ENCODE measurements around the gene WNT7B. TPM values are rescaled to one million over a fixed set of nuclear protein-coding genes. Genes with fewer than 3 reads are reported as not detected.

The WNT7B gene
- total RNA-seq, 1 donor from 2014 or later, result 14.2 TPM

DNA sequence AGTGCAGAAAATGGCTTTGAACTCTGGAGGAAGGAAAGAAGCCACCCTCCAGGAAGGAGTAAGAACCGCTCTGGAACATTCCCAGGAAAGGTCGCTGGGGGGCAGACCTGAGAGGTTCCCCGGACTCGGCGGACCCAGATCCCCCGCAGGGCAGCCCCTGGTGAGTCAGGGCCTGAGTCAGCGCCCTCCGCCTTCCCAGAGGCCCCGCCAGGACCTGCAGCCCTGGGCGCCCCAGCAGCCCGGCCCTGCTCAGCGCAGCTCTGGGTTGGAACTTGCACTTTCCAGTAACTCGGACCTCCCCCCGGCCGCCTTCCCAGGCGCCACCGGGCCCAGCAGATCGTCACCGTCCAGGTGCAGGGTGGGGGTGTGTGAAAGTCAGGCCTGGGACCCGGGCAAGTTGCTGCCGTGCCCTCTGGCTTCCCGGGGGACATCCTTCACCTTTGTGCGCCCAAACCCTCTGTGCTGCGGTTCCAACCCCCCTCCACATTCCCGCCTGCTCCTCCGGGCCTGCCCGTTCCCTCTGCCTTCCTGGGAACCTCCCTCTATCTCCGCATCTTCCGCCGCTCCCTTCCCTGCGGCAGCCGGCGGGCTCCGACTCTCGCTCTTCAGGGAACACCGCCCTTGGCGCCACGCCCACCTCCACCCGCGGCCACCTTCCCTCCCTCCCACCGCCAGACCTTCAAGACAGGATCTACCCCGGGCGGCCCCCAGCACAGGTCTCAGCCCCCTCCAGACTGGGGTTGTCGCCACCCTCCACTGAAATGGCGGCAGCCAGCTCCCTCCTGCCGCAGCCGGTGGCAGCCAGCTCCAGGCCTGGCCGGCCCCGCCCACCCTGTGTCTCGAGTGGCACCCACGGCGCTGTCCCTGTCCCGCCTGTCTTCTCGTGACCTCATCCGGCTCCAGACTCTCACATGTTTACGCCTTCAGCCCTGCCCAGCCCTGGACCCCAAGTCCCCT lies 36.8 kb upstream of the WNT7B start:
- peaks cover 25% of the 10 kb centered on the region for H3K27me3 Mint-ChIP-seq (ENCODE audit: low read depth)
- H3K4me3 Mint-ChIP-seq, result peak overlapping the region; percentile 87
- no peaks in the 10 kb centered on the region for H3K36me3 Mint-ChIP-seq (ENCODE audit: low read depth)
- peak; percentile 90 for DNase-seq (ENCODE audit: low read depth, low spot score)
- peak overlapping the region; percentile 87 for H3K27ac Mint-ChIP-seq (ENCODE audit: unreplicated experiment)
- no peaks in the 10 kb centered on the region for H3K9me3 Mint-ChIP-seq
- TF ChIP-seq, protein P1, sequence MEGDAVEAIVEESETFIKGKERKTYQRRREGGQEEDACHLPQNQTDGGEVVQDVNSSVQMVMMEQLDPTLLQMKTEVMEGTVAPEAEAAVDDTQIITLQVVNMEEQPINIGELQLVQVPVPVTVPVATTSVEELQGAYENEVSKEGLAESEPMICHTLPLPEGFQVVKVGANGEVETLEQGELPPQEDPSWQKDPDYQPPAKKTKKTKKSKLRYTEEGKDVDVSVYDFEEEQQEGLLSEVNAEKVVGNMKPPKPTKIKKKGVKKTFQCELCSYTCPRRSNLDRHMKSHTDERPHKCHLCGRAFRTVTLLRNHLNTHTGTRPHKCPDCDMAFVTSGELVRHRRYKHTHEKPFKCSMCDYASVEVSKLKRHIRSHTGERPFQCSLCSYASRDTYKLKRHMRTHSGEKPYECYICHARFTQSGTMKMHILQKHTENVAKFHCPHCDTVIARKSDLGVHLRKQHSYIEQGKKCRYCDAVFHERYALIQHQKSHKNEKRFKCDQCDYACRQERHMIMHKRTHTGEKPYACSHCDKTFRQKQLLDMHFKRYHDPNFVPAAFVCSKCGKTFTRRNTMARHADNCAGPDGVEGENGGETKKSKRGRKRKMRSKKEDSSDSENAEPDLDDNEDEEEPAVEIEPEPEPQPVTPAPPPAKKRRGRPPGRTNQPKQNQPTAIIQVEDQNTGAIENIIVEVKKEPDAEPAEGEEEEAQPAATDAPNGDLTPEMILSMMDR (conservative IDR thresholded peaks at IDR 0.05), result peak; percentile 78
- H3K4me1 Mint-ChIP-seq, result peaks cover 10% of the 10 kb centered on the region

DNA sequence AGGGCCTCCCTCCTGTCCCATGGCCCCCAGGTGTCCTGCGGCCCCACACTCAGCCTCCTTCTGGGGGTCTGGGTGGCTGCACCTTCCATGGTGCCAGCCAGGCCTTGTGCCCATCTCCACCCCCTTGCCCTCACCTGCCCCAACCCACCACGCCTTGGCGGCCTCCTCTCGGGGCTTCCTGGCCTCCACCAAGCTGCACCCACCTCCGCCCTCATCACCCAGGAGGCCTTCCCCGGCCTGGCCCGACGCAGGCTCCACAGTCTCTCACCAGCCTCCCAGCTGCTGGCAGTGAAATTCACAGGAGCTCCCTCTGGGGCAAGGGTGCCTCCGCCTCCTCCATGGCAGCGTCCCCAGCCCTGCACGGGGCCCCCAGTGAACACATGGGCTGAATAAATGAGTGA lies 35.9 kb upstream of the WNT7B start:
- no peak overlapping the region for H3K27ac Mint-ChIP-seq (ENCODE audit: unreplicated experiment)
- TF ChIP-seq, protein P1 (conservative IDR thresholded peaks at IDR 0.05), result no peak
- no peaks in the 10 kb centered on the region for H3K9me3 Mint-ChIP-seq
- H3K4me3 Mint-ChIP-seq, result no peak overlapping the region
- peaks cover 10% of the 10 kb centered on the region for H3K4me1 Mint-ChIP-seq
- H3K36me3 Mint-ChIP-seq (ENCODE audit: low read depth), result no peaks in the 10 kb centered on the region
- peaks cover 18% of the 10 kb centered on the region for H3K27me3 Mint-ChIP-seq (ENCODE audit: low read depth)
- DNase-seq (ENCODE audit: low read depth, low spot score), result no peak

DNA sequence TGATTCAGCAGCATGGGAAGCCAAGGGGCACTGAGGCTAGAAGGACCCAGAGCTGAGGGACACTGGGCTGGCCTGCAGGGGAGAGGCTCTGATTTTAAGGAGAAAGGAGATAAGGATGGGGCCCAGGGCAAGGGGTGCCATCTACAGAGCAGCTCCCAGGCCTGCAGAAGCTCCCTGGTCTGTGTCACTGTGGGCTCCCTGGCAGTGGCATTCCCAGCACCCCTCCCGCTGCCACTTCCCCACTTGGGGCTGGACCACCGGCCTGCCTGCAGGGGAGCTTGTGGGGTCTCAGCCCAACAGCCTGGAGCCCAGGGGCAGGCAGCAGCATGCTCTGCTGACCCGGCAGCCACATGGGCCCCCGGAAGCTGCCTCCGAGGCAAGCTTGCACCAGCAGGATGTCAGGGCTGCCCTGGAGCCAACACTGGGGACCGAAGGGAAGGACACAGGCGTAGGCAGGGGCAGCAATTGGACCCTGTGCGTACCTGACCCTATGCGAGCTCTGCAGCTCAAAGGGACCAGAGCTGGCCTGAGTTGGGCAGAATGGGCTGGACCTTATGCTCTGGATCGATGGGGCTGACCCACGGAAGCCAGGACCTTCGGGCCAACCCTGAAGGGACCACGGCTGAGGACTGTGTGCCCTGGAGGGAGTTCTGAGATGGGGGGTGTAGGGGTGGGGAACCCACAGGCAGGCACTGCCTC lies 35.4 kb upstream of the WNT7B start:
- DNase-seq (ENCODE audit: low read depth, low spot score), result no peak
- Mint-ChIP-seq H3K27me3 (ENCODE audit: low read depth) (peaks cover 17% of the 10 kb centered on the region), H3K4me1 (peaks cover 10% of the 10 kb centered on the region), H3K9me3 (no peaks in the 10 kb centered on the region), H3K4me3 (peak overlapping the region; percentile 62), H3K36me3 (ENCODE audit: low read depth) (no peaks in the 10 kb centered on the region), H3K27ac (ENCODE audit: unreplicated experiment) (no peak overlapping the region)
- TF ChIP-seq, protein P1 (conservative IDR thresholded peaks at IDR 0.05), result no peak

DNA sequence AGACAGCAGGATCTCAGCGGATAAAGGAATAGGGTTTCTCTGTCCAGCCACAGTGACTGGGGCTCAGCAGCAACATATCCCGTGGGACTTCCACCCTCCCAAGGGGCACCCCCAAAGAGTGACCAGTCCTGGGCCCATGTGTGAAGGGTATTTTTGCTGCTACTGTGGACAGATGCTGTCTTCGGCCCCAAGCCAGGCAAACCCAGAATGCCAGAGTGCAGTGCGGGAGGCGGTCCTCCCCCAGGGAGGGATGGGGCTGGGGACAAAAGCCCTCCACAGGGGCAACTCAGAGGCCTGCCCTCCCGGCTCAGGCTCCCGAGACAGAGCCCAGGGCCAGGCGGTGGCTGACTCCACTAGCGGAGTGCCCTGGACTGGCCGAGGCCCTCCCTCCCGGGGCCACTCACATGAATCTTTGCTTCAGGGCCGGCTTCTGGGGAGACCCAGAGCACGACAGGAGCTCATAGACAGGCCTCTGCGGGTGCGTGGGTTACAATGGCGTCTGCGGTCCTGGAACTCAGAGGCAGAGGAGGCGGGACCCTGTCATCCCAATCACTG lies 34.7 kb upstream of the WNT7B start:
- TF ChIP-seq, protein P1 (conservative IDR thresholded peaks at IDR 0.05), result no peak
- no peak overlapping the region for H3K27ac Mint-ChIP-seq (ENCODE audit: unreplicated experiment)
- peak overlapping the region; percentile 62 for H3K4me3 Mint-ChIP-seq
- no peak for DNase-seq (ENCODE audit: low read depth, low spot score)
- H3K36me3 Mint-ChIP-seq (ENCODE audit: low read depth), result no peaks in the 10 kb centered on the region
- no peaks in the 10 kb centered on the region for H3K9me3 Mint-ChIP-seq
- peaks cover 10% of the 10 kb centered on the region for H3K4me1 Mint-ChIP-seq
- H3K27me3 Mint-ChIP-seq (ENCODE audit: low read depth), result peaks cover 13% of the 10 kb centered on the region

DNA sequence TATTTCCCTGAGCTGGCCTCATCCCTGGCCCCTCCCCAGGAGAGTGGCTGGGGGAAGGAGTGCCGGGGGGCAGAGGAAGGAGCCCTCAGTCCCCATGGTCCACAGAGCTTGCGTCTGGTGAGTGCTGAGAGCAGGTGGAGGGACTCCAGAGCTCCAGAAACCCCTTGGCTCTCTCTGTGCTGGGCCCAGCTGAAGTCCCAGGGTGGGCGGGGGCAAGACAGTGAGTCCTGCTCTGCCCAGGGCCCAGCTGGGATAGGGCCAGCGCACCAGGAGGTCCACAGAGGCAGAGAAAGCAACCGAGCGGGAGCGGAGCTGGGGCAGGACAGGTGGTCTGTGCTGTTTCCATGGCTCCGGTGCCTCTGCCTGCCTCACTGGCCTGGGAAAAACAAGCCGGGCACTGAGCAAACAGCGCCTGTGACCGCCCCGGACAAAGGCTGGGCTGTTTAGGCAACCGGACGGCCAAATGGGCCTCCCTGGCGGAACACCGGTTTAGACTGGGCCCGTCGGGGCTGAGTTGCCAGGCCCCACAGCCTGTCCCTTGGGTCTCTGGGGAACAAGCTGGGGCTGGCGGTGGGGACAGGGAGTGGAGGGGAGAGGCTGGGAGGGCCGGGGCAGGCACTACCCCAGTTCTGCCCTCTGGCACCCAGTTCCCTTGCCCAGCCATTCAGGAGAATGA lies 34.1 kb upstream of the WNT7B start:
- peak overlapping the region; percentile 27 for H3K4me3 Mint-ChIP-seq
- no peaks in the 10 kb centered on the region for H3K36me3 Mint-ChIP-seq (ENCODE audit: low read depth)
- H3K9me3 Mint-ChIP-seq, result no peaks in the 10 kb centered on the region
- TF ChIP-seq, protein P1 (conservative IDR thresholded peaks at IDR 0.05), result no peak
- H3K27me3 Mint-ChIP-seq (ENCODE audit: low read depth), result peaks cover 11% of the 10 kb centered on the region
- H3K27ac Mint-ChIP-seq (ENCODE audit: unreplicated experiment), result no peak overlapping the region
- no peak for DNase-seq (ENCODE audit: low read depth, low spot score)
- peaks cover 10% of the 10 kb centered on the region for H3K4me1 Mint-ChIP-seq

Data from neural crest cell (in vitro differentiated cells).